GM19023 (cell line): ENCODE results near the gene CWC27.
"Not testable (repeated sequence)": the region's sequence is repeated elsewhere in the genome, so short reads cannot be mapped to it uniquely, and the experiment has no call there.

ENCODE experiments used
- ATAC-seq: cut with Tn5 transposase; IDR thresholded peaks from one replicate; pipeline ENCODE4 v1.9.1; 2021; ENCODE audit warnings: mild to moderate bottlenecking, moderate library complexity; ENCODE audit not compliant: unreplicated experiment

Gene CWC27

DNA sequence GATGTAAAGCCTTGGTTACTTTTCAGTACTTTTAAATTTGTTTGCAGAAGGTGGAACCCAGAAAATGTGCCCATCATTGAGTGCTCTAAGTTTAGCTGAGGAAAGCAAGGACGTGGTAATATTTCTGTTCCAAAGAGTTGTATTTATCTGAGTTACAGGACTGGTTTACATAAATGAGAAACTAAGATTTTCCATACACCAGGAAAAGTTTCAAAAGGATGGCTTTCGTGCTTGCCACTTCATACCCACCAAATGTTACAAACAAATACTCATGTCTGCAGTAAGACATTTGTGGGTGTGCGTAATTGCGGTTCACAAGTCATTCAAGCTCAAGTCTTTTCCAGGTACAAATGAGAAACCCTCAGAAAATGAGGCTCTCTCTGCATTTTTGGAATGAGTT lies 68.1 kb downstream of the CWC27 start:
- no peak for ATAC-seq

DNA sequence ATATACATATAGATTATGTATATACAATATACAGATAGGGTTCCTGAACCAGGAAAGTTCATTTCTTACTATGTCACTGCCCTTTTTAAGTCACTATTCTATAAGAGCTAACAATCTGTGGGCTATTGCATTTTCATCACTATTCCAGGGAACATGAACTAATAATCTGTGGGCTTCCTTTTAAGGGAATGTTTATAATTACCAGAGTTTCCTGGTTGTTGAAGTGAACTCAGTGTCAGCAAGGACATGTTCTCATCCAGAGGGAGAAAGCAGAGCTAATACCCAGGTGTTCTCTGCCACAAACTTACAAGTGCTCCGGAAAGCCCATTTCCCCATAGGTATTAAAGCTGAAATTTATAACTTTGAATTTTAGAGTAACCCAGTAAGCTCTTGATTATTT lies 69.6 kb downstream of the CWC27 start:
- no peak for ATAC-seq

DNA sequence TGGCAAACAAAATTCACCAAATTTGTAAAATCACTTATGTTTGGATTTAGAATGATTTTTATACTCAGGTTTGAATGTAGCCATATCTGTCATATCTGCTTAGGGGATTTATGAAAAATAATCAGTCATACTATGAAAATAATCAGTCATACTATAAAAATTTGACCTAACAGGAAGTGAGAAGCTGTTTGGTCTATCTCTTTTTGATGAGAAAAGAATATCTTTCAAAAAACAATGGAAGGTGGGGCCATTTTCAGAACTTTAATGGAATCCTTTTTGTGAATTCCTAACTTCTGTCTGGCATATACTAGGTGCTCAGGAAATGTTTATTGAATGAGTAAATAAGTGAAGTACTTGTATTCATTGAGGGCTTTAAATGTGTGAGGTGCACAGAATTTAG lies 70.1 kb downstream of the CWC27 start:
- ATAC-seq, result no peak

DNA sequence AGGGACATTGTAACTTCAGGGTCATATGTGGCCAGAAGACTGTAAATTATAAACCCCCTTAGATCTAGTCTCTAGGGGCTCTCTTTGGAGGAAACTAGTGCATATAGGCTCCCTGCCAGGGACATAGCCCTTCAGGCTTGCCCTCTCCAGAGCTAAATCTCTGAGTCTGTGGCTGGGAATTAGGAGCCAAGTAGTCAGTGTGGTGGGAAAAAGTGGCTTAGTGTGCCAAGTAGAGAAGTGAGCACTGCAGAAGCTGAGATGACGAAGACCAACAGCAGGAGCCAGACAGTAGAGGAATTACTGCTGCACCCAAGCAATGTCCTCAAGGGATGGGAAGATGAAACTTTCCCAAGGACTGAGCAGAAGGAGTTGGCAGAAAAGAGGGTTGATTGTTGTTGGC lies 71.2 kb downstream of the CWC27 start:
- no peak for ATAC-seq

DNA sequence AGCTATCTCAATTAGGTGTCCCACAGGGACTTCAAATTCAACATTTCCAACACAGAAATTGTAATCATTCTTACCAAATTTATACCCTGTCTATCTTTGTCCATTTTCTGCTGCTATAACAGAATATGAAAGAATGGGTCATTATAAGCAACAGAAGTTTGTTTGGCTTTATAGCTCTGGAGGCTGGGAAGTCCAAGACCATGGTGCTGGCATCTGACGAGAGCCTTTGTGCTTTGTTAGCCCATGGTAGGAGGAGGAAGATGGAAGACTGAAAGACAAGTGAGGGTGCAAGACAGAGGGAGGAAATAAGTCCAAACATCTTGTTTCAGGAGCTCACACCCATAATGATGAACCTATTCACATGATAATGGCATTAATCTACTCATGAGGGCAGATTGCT lies 72.2 kb downstream of the CWC27 start:
- ATAC-seq, result no peak

DNA sequence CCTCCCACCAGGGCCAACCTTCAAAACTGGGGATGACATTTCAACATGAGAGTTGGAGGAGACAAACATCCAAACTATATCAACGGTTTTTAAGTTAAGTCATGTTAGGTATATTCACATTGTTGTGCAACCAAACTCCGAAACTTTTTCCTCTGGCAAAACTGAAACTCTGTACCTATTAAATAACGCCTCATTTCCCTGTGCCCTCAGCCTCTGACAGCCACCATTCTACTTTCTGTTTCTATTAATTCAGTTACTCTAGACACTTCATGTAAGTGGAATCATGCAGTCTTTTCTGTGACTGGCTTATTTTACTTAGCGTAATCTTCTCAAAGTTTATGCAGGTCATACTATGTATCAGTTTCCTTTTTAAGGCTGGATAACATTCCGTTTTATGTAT lies 85.0 kb downstream of the CWC27 start:
- ATAC-seq, result no peak

DNA sequence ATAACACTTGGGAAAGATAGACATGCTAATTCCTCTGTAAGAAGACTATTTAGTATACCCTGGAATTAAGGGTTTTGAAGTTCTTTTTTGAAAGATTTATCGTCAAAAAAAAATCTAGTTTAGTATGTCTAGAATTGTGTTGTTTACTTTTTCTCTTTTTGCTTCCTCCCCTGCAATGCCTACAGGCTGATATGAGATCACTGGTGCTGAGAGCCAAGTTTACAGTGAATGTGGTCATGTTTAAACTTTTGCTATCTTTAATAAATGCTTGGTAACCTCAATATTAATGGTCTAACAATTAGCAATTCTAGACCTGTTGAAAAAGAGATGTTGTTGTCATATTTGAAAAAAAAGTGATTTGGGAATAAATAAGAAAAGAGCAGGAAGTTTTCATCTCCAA lies 86.1 kb downstream of the CWC27 start:
- no peak for ATAC-seq

DNA sequence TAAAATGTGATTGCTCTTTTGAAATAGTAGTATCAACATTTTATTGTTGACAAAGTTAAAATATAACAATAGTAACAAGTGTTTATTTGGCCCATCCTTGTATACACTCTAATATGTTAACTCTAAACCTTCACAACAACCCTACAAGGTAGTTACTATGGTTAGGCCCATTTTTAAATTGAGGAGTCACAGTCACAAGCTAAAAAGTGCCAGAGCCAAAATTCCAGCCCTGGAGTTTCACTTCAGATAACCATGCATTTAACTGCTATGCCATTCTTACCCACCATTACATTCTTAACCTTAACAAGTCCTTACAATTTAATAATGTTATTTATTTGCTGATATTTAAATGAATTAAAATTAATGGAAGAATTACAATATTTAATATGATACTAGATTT lies 91.2 kb downstream of the CWC27 start:
- ATAC-seq, result no peak

DNA sequence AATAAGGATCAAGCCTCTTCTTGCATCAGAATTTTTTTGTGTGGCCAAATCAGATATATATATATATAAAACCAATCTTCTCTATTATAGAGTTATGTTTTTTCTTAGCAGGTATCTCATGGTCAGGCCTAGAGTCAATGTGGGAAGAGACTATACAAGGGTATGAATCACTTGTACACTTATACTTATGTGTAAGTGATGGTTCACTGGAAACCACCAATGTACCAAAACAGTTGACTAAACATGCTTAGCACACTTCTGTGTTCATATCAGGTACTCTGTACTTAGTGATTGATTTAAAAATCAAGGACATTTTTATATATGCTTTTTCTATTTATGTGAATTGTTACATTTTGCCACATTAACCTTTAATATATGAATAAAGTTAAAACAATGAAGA lies 92.6 kb downstream of the CWC27 start:
- no peak for ATAC-seq

DNA sequence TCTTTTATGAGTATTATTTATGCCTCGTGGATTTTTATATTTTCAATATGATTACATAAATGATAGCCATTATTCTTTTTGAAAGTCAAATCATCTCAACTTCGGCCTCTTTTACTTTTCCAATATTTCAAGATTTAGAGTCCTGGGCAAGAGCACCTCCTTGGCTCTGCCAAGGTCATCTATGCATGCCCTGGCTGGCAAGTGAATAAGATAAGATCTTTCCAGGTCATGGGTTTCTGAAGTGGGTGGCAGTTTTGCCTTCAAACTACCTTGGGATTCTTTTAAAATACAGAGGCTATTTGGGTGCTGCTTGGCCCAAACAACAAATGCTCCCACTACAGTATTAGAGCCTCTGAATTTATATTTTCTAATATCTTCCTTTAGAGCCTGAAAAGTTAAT lies 95.4 kb downstream of the CWC27 start:
- ATAC-seq, result no peak

DNA sequence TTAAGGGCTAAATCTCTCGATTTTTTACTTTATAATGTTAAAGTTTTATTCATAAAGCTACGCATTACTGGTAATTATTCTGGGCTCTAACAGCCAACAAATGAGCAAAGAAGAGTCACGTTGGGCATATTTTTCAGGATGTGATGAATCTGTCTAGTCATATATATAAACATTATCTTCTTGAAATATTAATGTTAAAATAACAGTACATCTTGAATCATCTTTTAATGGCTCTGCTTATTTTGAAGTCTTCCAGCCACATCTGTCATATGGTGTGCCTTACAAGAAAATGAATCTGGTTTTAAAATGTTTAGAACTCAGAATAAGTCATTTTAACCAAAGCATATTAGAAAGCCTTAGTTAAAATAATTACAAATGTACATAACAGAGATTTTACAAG lies 96.9 kb downstream of the CWC27 start:
- ATAC-seq, result no peak

DNA sequence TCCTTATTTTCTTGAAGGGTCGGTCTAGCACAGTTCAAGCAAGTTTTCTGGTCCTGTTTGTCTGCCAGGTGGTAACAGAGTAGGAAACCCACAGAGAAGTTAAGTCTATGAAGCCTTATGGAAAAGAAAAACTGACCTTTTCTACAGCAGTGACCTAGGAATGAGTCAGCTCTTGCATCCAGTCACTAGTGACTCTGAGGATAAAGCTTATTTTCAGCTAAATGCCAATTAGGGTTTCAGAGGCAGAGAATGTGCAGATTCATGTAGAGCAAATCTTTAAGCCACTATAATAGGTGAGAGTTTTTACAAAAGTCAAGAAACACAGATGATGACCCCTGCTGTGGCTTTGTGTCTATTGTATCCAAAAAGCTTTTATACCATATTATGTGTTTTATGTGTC lies 100.7 kb downstream of the CWC27 start:
- ATAC-seq, result no peak

DNA sequence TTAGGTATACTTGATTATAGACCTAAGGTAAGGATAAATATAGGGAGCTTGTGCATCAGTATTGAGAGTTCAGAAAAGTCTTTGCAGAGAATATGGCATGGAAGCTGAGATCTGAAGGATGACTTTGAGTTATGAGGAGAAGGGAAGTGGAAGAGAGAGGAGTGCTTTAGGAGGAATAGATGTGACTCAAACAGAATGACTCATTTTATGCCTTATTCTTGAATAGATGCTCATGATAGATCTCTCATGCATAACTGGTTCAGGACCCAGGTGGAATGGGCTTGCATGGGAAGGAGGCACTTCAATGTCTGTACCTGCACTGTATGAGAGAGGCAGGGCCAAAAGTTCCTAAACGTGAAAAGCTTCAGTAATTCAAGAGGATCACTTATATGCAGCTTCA lies 103.3 kb downstream of the CWC27 start:
- no peak for ATAC-seq

DNA sequence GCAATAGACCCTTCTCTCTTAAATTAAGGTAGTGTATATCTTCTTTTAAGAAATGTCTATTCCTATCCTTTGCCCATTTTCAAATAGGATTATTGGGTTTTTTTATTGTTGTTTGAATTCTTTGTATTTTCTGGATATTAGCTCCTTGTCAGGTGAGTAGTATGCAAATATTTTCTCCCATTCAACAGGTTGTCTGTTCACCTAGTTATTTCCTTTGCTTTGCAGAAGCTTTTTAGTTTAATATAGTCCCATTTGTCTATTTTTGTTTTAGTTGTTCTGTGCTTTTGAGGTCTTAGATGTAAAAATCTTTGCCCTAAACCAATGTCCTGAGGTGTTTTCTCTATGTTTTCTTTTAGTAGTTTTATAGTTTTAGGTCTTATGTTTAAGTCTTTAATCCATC lies 104.7 kb downstream of the CWC27 start:
- no peak for ATAC-seq

DNA sequence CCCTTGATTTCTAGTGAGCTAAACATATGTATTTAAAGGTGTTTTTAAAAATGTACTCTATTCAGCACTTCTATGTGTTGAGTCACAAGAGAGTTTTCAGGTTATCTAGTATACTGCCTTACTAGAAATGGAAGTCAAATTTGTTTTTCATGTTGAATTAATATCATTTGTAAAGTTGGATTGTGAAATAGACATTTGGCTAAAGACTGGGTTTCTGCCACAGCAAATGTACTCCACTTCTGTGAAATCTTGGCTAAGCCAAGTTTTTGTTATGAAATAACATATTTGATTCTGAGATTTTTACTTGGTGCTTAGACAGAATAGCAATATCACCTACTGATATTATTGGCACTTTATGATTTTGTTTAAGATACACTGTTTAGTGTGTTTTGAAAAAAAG lies 106.0 kb downstream of the CWC27 start:
- ATAC-seq, result no peak

DNA sequence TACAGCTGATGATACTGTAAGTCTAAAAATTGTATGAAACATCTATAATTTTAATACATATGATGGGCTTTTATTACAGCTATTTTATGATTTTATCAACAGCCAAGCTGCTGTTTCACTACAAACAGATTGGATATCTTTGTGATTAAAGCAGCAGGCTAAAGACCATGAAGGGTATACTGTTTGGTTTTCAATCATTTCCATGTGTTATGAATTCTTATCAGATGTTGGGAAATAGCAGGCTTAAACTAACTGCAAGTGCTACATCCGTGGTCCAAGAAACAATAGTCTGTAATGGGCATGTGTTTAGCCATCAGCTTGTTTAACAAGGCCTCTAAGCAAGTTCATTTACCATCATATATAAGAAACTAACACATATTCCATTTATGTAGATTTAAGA lies 107.5 kb downstream of the CWC27 start:
- no peak for ATAC-seq

DNA sequence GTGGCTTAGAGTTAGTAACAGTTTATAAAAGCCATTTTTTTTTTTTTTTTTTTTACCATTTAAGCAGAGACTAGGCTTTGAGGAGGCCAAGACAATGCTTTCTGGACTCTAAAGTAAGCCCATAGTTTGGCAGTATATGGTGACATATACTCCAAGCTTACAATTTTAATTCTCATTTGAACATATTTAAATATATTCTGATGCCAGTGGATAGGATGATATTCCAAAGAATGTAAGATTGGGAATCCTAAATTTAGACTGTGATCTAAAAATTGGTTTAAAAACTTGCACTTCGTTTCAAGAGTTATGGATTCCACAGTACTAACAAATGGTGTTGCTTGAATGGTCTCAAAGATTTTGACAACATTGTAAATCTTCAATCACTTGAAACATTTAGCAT lies 112.1 kb downstream of the CWC27 start:
- ATAC-seq, result no peak

DNA sequence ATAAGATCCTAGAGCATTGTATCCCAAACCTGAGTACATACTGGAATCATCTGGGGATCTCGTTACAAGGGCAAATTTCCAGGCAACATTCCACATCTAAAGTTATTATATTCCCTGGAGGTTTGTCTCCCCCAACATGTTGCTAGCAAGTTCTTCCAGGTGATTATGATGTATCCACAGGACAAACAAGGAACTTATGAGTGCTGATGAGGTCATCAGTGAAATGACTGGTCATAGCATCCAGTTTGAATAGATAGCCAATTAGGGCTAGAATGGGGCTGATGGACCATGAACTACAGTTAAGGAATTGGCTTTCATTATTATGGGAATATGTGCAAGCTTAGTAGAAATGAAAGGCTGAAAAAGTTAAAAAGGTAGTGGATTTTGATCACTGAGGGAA lies 115.2 kb downstream of the CWC27 start:
- no peak for ATAC-seq

DNA sequence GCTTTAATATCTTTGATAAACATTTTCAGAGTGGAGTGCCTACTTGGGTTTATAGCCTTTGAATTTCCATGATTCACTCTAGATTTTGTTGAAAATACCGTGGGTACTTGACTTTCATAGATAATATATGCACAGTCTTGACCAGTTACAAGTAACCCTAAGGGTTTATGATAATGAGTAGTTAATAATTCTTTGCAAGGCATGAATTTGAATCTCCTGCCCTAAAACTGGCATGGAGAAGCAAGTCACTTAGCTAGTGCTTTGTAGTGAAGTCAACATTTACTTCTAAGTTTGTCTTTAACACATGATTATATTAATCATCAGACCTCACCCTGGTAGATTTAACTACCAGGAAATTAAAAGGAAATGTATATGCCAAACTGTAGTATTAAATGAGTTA lies 115.8 kb downstream of the CWC27 start:
- ATAC-seq, result no peak

DNA sequence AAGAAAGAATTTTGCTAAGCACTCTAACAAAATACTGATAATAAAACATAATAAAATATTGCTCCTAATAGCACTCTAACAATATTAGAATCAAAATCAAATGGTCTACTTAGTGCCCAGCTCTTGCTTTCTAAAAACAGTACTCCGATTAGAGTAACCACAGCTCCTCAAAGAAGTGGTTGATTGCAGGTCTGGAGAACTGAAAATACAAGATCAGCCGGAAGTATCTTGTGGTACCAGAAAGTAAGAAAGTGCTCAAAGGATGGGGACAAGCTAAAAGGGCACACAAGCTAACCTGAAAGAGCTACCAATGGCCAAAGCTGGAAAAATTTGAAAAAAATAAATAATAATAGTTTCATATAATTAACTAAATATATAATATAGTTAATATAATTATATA lies 119.2 kb downstream of the CWC27 start:
- ATAC-seq, result no peak

DNA sequence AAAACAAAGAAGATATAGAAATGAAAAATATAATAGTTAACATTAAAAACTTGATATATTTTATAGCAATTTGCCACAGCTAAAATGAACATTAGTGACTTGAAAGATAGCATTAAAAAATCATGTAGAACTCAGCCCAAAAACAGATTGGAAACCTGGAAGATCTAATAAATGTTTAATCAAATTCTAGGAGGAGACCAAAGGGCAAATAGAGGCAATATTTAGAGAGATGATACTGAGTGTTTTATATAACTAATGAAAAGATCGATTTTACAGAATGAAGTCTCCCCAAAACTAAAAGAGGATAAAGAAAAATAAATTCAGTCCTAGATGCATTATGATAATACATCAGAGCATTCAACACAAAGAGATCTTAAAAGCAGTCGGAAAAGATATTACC lies 127.0 kb downstream of the CWC27 start:
- no peak for ATAC-seq

DNA sequence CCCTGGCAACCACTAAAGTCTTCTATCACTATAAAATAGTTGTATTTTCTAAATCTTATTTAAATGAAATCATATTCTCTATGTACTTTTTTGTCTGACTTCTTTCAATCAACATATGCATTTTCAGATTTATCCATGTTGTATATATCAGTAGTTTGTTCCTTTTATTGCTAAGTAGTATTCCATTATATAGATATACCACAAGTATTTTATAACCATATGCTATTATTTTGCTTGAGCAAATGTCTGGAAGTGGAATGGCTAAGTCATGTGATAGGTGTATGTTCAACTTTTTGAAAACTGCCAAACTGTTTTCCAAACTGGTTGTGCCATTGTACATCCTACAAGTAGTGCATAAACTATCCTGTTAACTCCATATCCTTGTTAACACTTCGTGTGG lies 131.1 kb downstream of the CWC27 start:
- no peak for ATAC-seq

DNA sequence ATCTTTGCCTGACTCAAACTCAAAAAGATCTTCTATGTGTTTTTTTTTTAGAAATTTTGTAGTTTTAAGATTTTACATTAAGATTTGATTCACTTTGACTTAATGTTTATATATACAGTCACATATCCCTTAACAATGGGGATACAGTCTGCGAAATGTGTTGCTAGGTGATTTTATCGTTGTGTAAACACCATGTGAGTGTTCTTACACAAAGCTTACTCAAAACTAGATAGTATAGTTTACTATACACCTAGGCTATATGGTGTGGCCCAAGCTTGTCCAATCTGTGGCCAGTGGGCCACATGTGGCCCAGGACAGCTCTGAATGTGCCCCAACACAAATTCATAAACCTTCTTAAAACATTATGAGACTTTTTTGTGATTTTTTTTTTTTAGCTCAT lies 131.9 kb downstream of the CWC27 start:
- no peak for ATAC-seq

DNA sequence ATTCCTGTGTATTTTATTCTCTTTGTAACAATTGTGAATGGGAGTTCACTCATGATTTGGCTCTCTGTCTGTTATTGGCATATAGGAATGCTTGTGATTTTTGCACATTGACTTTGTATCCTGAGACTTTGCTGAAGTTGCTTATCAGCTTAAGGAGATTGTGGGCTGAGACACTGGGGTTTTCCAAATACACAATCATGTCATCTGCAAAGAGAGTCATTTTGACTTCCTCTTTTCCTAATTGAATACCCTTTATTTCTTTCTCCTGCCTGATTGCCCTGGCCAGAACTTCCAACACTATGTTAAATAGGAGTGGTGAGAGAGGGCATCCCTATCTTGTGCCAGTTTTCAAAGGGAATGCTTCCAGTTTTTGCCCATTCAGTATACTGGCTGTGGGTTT lies 138.7 kb downstream of the CWC27 start:
- ATAC-seq, result not testable (repeated sequence)
